ENCODE measurements around the gene MYCBP. TPM values are rescaled to one million over a fixed set of nuclear protein-coding genes. Genes with fewer than 3 reads are reported as not detected.

The MYCBP gene, protein sequence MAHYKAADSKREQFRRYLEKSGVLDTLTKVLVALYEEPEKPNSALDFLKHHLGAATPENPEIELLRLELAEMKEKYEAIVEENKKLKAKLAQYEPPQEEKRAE
- total RNA-seq: 10 to 100 TPM; 14.6 to 27.3 (median 16.6) TPM

DNA sequence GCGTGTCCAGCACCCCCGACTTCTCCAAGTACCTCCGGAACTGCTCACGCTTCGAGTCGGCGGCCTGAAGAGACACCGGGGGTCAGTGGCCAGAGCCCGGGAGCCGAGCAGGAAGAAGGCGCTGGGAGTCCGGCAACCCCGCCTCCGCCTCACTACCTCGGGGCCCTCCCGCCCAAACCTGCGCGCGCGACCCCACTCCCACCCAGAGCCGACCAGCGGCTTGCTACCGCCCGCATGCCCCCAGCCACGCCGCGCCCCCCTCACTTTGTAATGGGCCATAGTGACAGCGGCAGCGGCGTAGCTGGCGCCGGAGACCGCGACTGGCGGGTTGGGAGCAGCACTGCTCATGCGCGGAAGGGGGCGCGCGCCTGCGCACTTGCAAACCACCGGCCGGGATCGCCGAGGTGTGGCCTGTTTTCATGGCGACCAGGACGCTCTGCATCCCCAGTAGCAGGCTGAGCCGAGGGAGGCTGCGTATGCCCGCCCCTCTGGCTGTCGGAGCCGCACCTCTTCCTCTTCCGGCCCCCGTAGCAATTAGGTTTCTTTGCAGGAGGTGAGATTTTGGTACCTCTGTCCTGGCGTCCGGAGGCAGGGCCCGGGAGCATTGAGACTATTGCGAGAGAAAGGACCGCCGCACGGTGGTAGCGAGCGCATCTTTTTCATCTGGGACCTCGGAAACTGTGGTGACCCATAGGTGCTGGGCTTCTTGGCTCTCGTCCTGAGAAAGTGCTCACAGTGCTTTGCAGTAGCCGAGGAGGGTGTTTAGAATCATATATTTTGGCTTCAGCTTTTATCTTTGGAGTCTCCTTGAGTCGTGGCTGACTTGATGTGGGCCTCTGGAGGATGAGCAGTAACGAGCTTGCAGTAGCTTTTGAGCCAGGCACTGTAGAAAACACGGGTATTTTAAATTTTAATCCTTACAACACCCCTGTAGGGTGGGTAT is at the start of gene MYCBP:
TSS of gene MYCBP (minus strand) at position 322 of the 943 bp plus-strand sequence. CDS start at position 279, 43 bp downstream.
- DNase-seq (ENCODE audit: low spot score in 2 of 2): peak; percentile 93 to 99
- WGBS, 2 donors: 0% methylated on average over 18 to 66 of the region's 69 CpGs
- TF ChIP-seq POLR2A (IDR thresholded peaks at IDR 0.05): no peak
- TF ChIP-seq, protein P1, sequence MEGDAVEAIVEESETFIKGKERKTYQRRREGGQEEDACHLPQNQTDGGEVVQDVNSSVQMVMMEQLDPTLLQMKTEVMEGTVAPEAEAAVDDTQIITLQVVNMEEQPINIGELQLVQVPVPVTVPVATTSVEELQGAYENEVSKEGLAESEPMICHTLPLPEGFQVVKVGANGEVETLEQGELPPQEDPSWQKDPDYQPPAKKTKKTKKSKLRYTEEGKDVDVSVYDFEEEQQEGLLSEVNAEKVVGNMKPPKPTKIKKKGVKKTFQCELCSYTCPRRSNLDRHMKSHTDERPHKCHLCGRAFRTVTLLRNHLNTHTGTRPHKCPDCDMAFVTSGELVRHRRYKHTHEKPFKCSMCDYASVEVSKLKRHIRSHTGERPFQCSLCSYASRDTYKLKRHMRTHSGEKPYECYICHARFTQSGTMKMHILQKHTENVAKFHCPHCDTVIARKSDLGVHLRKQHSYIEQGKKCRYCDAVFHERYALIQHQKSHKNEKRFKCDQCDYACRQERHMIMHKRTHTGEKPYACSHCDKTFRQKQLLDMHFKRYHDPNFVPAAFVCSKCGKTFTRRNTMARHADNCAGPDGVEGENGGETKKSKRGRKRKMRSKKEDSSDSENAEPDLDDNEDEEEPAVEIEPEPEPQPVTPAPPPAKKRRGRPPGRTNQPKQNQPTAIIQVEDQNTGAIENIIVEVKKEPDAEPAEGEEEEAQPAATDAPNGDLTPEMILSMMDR (IDR thresholded peaks at IDR 0.05): peak in 1 of 3 donors; percentile 30
- intact Hi-C loops (cut with DNase I; ENCODE audit: low total_unique reads): no loop called here
- H3K4me3 ChIP-seq (ENCODE audit: low read depth, poor library complexity, severe bottlenecking): peak within 1 kb of the TSS; percentile 65

- WGBS, 2 donors: 67 to 69% methylated on average over 3 of the region's 3 CpGs
- intact Hi-C loops (cut with DNase I; ENCODE audit: low total_unique reads): no loop called here
- no peak overlapping the region for H3K4me3 ChIP-seq (ENCODE audit: low read depth, poor library complexity, severe bottlenecking)
- TF ChIP-seq, protein P1 (IDR thresholded peaks at IDR 0.05): no peak
- TF ChIP-seq POLR2A (IDR thresholded peaks at IDR 0.05): no peak
- DNase-seq (ENCODE audit: low spot score in 2 of 2): no peak
Observed at GRCh38 chr1:38919130-38919529, 46.0 kb upstream of the MYCBP start.

- peak in 1 of 2 donors; percentile 46 for DNase-seq (ENCODE audit: low spot score in 2 of 2)
- no peak overlapping the region for H3K4me3 ChIP-seq (ENCODE audit: low read depth, poor library complexity, severe bottlenecking)
- WGBS, 2 donors: 75% methylated on average over 5 of the region's 5 CpGs
- TF ChIP-seq, protein P1 (IDR thresholded peaks at IDR 0.05): no peak
- no peak for TF ChIP-seq POLR2A (IDR thresholded peaks at IDR 0.05)
- intact Hi-C loops (cut with DNase I; ENCODE audit: low total_unique reads): no loop called here
Observed at GRCh38 chr1:38918568-38918967, 45.4 kb upstream of the MYCBP start.

GRCh38 chr1:38917772-38918171 is 44.6 kb upstream of the MYCBP start:
- WGBS, 2 donors: 85 to 93% methylated on average over 1 of the region's 1 CpG
- no peak for DNase-seq (ENCODE audit: low spot score in 2 of 2)
- no peak for TF ChIP-seq POLR2A (IDR thresholded peaks at IDR 0.05)
- TF ChIP-seq, protein P1 (IDR thresholded peaks at IDR 0.05): no peak
- intact Hi-C loops (cut with DNase I; ENCODE audit: low total_unique reads): no loop called here
- H3K4me3 ChIP-seq (ENCODE audit: low read depth, poor library complexity, severe bottlenecking): no peak overlapping the region

DNA sequence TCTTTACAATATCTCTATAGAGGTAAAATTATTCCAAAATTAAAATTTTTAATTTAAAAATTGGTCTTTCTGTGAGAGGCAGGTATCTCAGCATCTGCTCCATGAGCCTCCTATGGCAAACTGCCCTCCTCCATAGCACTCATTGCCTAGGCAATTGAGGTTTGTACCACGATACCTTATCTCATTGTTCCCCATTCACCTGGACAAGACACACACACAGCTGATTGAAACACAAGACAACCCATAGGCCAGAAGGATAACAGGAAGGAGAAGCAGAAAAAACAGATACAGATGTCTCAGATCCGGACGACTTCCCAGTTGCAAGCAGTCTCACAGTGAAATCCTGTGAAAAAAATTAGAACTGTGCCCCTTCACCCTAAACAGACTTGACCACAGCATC is 44.2 kb upstream of the MYCBP start:
- H3K4me3 ChIP-seq (ENCODE audit: low read depth, poor library complexity, severe bottlenecking): no peak overlapping the region
- TF ChIP-seq, protein P1 (IDR thresholded peaks at IDR 0.05): no peak
- no peak for TF ChIP-seq POLR2A (IDR thresholded peaks at IDR 0.05)
- DNase-seq (ENCODE audit: low spot score in 2 of 2): no peak
- 87 to 93% methylated on average over 3 of the region's 3 CpGs for WGBS, 2 donors
- intact Hi-C loops (cut with DNase I; ENCODE audit: low total_unique reads): no loop called here
